HG03175 (cell line): ENCODE measurements around the gene NT5DC4.

Experiments
- ATAC-seq: cut with Tn5 transposase; IDR thresholded peaks from one replicate; pipeline ENCODE4 v1.9.1; 2021; ENCODE audit warnings: mild to moderate bottlenecking, moderate library complexity; ENCODE audit not compliant: unreplicated experiment

Gene NT5DC4

GRCh38 chr2:112722816-112723546 is 2.2 kb downstream of the NT5DC4 start:
- ATAC-seq: no peak

GRCh38 chr2:112723547-112723940 is 2.7 kb downstream of the NT5DC4 start:
- ATAC-seq: no peak

GRCh38 chr2:112723995-112724394 is 3.2 kb downstream of the NT5DC4 start:
- no peak for ATAC-seq

- ATAC-seq: no peak
These were observed 4.0 kb downstream of the NT5DC4 start for GRCh38 chr2:112724591-112725525.

GRCh38 chr2:112725545-112726457 is 5.0 kb downstream of the NT5DC4 start:
- ATAC-seq: no peak

- ATAC-seq: peak; percentile 79
These were observed 5.8 kb downstream of the NT5DC4 start for GRCh38 chr2:112726487-112727190.

- ATAC-seq: no peak
These were observed 6.6 kb downstream of the NT5DC4 start for GRCh38 chr2:112727276-112728028.

GRCh38 chr2:112728029-112728362 is 7.2 kb downstream of the NT5DC4 start:
- no peak for ATAC-seq

- no peak for ATAC-seq
These were observed 7.8 kb downstream of the NT5DC4 start for GRCh38 chr2:112728378-112729175.

GRCh38 chr2:112730216-112730615 is 9.4 kb downstream of the NT5DC4 start:
- no peak for ATAC-seq

- ATAC-seq: no peak
These were observed 10.0 kb downstream of the NT5DC4 start for GRCh38 chr2:112730791-112731190.

- no peak for ATAC-seq
These were observed 10.7 kb downstream of the NT5DC4 start for GRCh38 chr2:112731479-112731878.

- no peak for ATAC-seq
These were observed 12.6 kb downstream of the NT5DC4 start for GRCh38 chr2:112733456-112733855.

GRCh38 chr2:112733871-112734270 is 13.1 kb downstream of the NT5DC4 start:
- ATAC-seq: no peak

- no peak for ATAC-seq
These were observed 16.9 kb downstream of the NT5DC4 start for GRCh38 chr2:112737542-112738232.

- ATAC-seq: no peak
These were observed 19.7 kb downstream of the NT5DC4 start for GRCh38 chr2:112740527-112740926.

GRCh38 chr2:112749755-112750559 is 29.1 kb downstream of the NT5DC4 start:
- peak; percentile 85 for ATAC-seq

GRCh38 chr2:112750560-112750843 is 29.7 kb downstream of the NT5DC4 start:
- ATAC-seq: no peak
